ENCODE data around the gene ELP2. TPM values are rescaled to one million over a fixed set of nuclear protein-coding genes. Genes with fewer than 3 reads are reported as not detected.

ELP2 gene
- total and polyA plus RNA-seq, 2 donors (not counting 3 experiments of a cell fraction or from before 2014, with no cell fraction given): 37.8 to 90.5 TPM

DNA sequence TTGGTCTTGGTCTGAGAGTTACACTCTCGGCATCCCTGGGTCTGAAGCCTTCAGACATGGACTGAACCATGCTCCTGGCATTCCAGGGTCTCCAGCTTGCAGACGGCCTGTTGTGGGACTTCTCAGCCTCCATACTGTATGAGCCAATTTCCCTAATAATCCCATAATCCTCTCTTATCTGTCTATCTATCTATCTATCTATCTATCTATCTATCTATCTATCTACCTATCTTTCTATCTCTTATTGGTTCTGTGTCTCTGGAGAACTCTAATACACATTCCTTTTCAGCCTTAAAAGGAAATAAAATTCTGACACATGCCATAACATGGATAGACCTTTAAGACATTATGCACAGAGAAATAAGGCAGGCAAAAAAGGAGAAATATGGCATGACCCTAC, 24.9 kb upstream of the ELP2 start:
- no peaks in the 10 kb centered on the region for H4K20me1 ChIP-seq (replicated peaks; ENCODE audit: control insufficient read depth, extremely low read depth, insufficient read depth, low read length)
- no TSS peak for BruUV-seq (replicated peaks)
- intact Hi-C loops (cut with micrococcal nuclease): no loop called here
- CTCF ChIA-PET: interaction anchor here (1.0 to 4.3 kb wide), 3 partner anchors 9 to 180 kb away, joined by 3 to 21 read pairs (median 6); no protein-coding TSS in a partner anchor
- no peaks in the 10 kb centered on the region for H3K9me3 ChIP-seq (replicated peaks; ENCODE audit: control insufficient read depth, insufficient read depth, low read length)
- DNase-seq (ENCODE audit: low read depth, low spot score) (no peak), FAIRE-seq (no peak)
- H3K4me3 ChIP-seq (replicated peaks in 1 of 3; ENCODE audit: insufficient read depth in 1 of 3, low read depth in 1 of 3, low read length in 3 of 3): no peak overlapping the region
- TF ChIP-seq POLR2AphosphoS5 (IDR thresholded peaks at IDR 0.05; ENCODE audit: insufficient read depth, low read depth, low read length) (no peak), FOS (IDR thresholded peaks at IDR 0.05; ENCODE audit: borderline replicate concordance, insufficient read depth, low read length) (no peak), MAX (IDR thresholded peaks at IDR 0.05; ENCODE audit: insufficient read depth, insufficient read length) (no peak), JUN (IDR thresholded peaks at IDR 0.05; ENCODE audit: borderline replicate concordance, insufficient read depth, insufficient read length, low read depth) (no peak), POLR2A (IDR thresholded peaks at IDR 0.05; ENCODE audit: low read depth, low read length) (no peak), MYC (IDR thresholded peaks at IDR 0.05; ENCODE audit: low read depth, low read length) (no peak), GATA2 (IDR thresholded peaks at IDR 0.05; ENCODE audit: insufficient read depth, insufficient read length, low read depth, low read length) (no peak), EZH2 (IDR thresholded peaks at IDR 0.05; ENCODE audit: borderline replicate concordance, low read depth, low read length, severe bottlenecking) (no peak)
- TF ChIP-seq, protein P1, sequence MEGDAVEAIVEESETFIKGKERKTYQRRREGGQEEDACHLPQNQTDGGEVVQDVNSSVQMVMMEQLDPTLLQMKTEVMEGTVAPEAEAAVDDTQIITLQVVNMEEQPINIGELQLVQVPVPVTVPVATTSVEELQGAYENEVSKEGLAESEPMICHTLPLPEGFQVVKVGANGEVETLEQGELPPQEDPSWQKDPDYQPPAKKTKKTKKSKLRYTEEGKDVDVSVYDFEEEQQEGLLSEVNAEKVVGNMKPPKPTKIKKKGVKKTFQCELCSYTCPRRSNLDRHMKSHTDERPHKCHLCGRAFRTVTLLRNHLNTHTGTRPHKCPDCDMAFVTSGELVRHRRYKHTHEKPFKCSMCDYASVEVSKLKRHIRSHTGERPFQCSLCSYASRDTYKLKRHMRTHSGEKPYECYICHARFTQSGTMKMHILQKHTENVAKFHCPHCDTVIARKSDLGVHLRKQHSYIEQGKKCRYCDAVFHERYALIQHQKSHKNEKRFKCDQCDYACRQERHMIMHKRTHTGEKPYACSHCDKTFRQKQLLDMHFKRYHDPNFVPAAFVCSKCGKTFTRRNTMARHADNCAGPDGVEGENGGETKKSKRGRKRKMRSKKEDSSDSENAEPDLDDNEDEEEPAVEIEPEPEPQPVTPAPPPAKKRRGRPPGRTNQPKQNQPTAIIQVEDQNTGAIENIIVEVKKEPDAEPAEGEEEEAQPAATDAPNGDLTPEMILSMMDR (IDR thresholded peaks at IDR 0.05; ENCODE audit: extremely low read depth in 1 of 2, insufficient read depth in 1 of 2, low read depth in 1 of 2, low read length in 2 of 2): no peak
- POLR2A ChIA-PET: no interaction called here
- H3K27ac ChIP-seq (ENCODE audit: insufficient read depth, low read depth, low read length): no peak overlapping the region
- H3K4me2 ChIP-seq (ENCODE audit: insufficient read depth, low read length): no peak overlapping the region
- no peaks in the 10 kb centered on the region for H3K79me2 ChIP-seq (ENCODE audit: control insufficient read depth, insufficient read depth, low read length)
- peaks cover 2 to 4% of the 10 kb centered on the region in 2 experiments for H3K27me3 ChIP-seq (ENCODE audit: control insufficient read depth in 2 of 2, insufficient read depth in 2 of 2, low read length in 2 of 2)
- H3K36me3 ChIP-seq (ENCODE audit: control insufficient read depth in 2 of 2, extremely low read depth in 1 of 2, insufficient read depth in 2 of 2, low read length in 2 of 2): no peaks in the 10 kb centered on the region
- no peaks in the 10 kb centered on the region for H3K9me1 ChIP-seq (replicated peaks; ENCODE audit: control insufficient read depth, extremely low read depth, insufficient read depth, low read length)
- H3K4me1 ChIP-seq (ENCODE audit: control insufficient read depth, extremely low read depth, insufficient read depth, low read length): no peaks in the 10 kb centered on the region
- dilution Hi-C loops (cut with MboI; ENCODE audit: extremely low pct_ligation_motif_present, low sequenced_read_pairs): no loop called here
- H2AFZ ChIP-seq (ENCODE audit: low read depth, low read length): no peak overlapping the region
- H3K9ac ChIP-seq (replicated peaks; ENCODE audit: extremely low read depth, insufficient read depth, low read length): no peak overlapping the region
